ENCODE measurements around the gene MRS2.

- no peak for TF ChIP-seq POLR2A (IDR thresholded peaks at IDR 0.05; ENCODE audit: low read depth)
- TF ChIP-seq CTCF (IDR thresholded peaks at IDR 0.05) = no peak
- TF ChIP-seq EP300 (IDR thresholded peaks at IDR 0.05) = no peak
Measured at GRCh38 chr6:24464253-24465038, 61.7 kb downstream of the MRS2 start.
